GM12878 (cell line): ENCODE results near the gene PTCRA. TPM values are rescaled to one million over a fixed set of nuclear protein-coding genes. Genes with fewer than 3 reads are reported as not detected.

ENCODE experiments used
- ATAC-seq: fragments of 200-7000 bp; cut with Tn5 transposase; 3 replicates; pipeline ENCODE4 v1.9.1; 2020; ENCODE audit warnings: mild to moderate bottlenecking, moderate library complexity
- BruUV-seq: library from RNA; stranded (reverse); fragments of 400-500 nt; replicated peaks from 2 replicates; lab custom pipeline; 2021; lab: Mats Ljungman, UMichigan
- CTCF ChIA-PET: fragments of 300-600 bp; sonication (Branson Sonifier 250); formaldehyde crosslinking; extraction: SDS; loops from one replicate; lab custom pipeline; 2021; ENCODE audit warnings: inconsistent platforms; lab: Yijun Ruan, JAX
- POLR2A ChIA-PET: fragments of 350-600 bp; formaldehyde crosslinking; extraction: SDS; loops from one replicate; lab custom pipeline; 2021; ENCODE audit warnings: inconsistent platforms; lab: Charles Lee
- RAD21 ChIA-PET: fragments of 300-600 bp; sonication (Branson Sonifier 250); formaldehyde crosslinking; loops from one replicate; lab custom pipeline; 2023; ENCODE audit warnings: antibody characterized with exemption; ENCODE audit not compliant: unreplicated experiment; lab: Charles Lee
- SMC1A ChIA-PET: fragments of 300-600 bp; sonication (Branson Sonifier 250); formaldehyde crosslinking; loops from one replicate; lab custom pipeline; 2023; ENCODE audit not compliant: unreplicated experiment, uncharacterized antibody; lab: Charles Lee
- DNase-seq: peaks from one replicate; pipeline ENCODE4 v3.0.0-alpha.2; 2011; ENCODE audit warnings: low read depth, low spot score
- FAIRE-seq: peaks from 3 replicates; lab custom pipeline; 2011; peaks lifted over from hg19 to GRCh38; lab: Jason Lieb, UNC
- H2AFZ ChIP-seq: 2 replicates; pipeline ENCODE4 v1.6.0; 2011; ENCODE audit warnings: low read depth, low read length, control low read depth; ENCODE audit not compliant: control insufficient read depth
- H3K27ac ChIP-seq: 2 replicates; pipeline ENCODE4 v1.5.1; 2011; ENCODE audit warnings: control low read depth; ENCODE audit not compliant: control insufficient read depth, insufficient read depth
- H3K27me3 ChIP-seq, 2 experiments: replicated peaks in 1 of 2; 2 replicates each; pipeline versions ENCODE4 v1.6.0 to v1.6.1; 2011; ENCODE audit warnings: low read length in 1 of 2; ENCODE audit not compliant: control insufficient read depth in 2 of 2, insufficient read depth in 2 of 2
- H3K36me3 ChIP-seq, 2 experiments: 2 replicates each; pipeline ENCODE4 v1.5.1; 2011; ENCODE audit warnings: low read length in 1 of 2; ENCODE audit not compliant: control insufficient read depth in 2 of 2, insufficient read depth in 2 of 2
- H3K4me1 ChIP-seq: 2 replicates; pipeline ENCODE4 v1.6.1; 2011; ENCODE audit warnings: mild to moderate bottlenecking, low read length, moderate library complexity, mixed read lengths; ENCODE audit not compliant: control insufficient read depth, insufficient read depth
- H3K4me2 ChIP-seq: 2 replicates; pipeline ENCODE4 v1.6.0; 2011; ENCODE audit warnings: control low read depth; ENCODE audit not compliant: control insufficient read depth, insufficient read depth
- H3K4me3 ChIP-seq: fragments of 200-600 bp; sonication (generic); 2 replicates; pipeline ENCODE4 v1.5.1; 2016
- H3K79me2 ChIP-seq: 2 replicates; pipeline ENCODE4 v1.6.0; 2011; ENCODE audit warnings: low read length; ENCODE audit not compliant: control insufficient read depth, insufficient read depth
- H3K9ac ChIP-seq: 2 replicates; pipeline ENCODE4 v1.8.0; 2011; ENCODE audit warnings: low read length, control low read depth, mixed read lengths; ENCODE audit not compliant: control insufficient read depth, insufficient read depth
- H3K9me3 ChIP-seq: replicated peaks from 3 replicates; pipeline ENCODE4 v1.5.1; 2011; ENCODE audit warnings: mild to moderate bottlenecking, low read length; ENCODE audit not compliant: control insufficient read depth, insufficient read depth
- H4K20me1 ChIP-seq: 2 replicates; pipeline ENCODE4 v1.6.0; 2011; ENCODE audit not compliant: control insufficient read depth, insufficient read depth
- JUNB ChIP-seq: IDR thresholded peaks from 2 replicates; pipeline ENCODE4 v1.6.1; 2016; ENCODE audit warnings: antibody characterized with exemption, mild to moderate bottlenecking
- PAX5 ChIP-seq: IDR thresholded peaks from 2 replicates; pipeline ENCODE4 v1.6.1; 2011; ENCODE audit warnings: low read depth, low read length, borderline replicate concordance
- WGBS: methylation state at CpG from one replicate; pipeline ENCODE4 v1.1.6; 2016; ENCODE audit warnings: low lambda C conversion rate; ENCODE audit not compliant: insufficient replicate concordance, insufficient coverage; ENCODE audit errors: missing lambda C conversion rate; 5-methylcytosine and 5-hydroxymethylcytosine counted together
- in situ Hi-C: fragments of 300-500 bp; cut with MboI; formaldehyde crosslinking; loops from 9 replicates; pipeline ENCODE4 v1.14.3; 2018; ENCODE audit warnings: mixed read lengths
- intact Hi-C: fragments of 100-400 bp; cut with micrococcal nuclease; formaldehyde crosslinking; loops from one replicate; pipeline ENCODE4 v1.14.2; 2022; ENCODE audit not compliant: unreplicated experiment
- polyA plus RNA-seq, 11 experiments: library from polyadenylated mRNA; depleted of rRNA in 4 of 11; unstranded in 6 of 11; stranded (reverse) in 5 of 11; fragments of >200 nt; fragmentation: Nextera tagmentation in 4 of 11; fragmentation: Illumina TruSeq in 1 of 11; extraction: Ambion mirVana in 4 of 11; extraction: Trizol in 1 of 11; gene quantifications; 1 replicate in 1 of 11; 2 replicates in 10 of 11; pipeline versions ENCODE4 v1.2.1 to v1.2.3, GENCODE V29; 2011 to 2016; ENCODE audit warnings: inconsistent platforms in 2 of 11, missing spikeins in 2 of 11, low read depth in 1 of 11
- total RNA-seq, 4 experiments: library from RNA; depleted of rRNA in 3 of 4; stranded (reverse); fragments of >200 nt in 3 of 4; fragmentation: Illumina TruSeq in 1 of 4; extraction: Trizol in 1 of 4; gene quantifications; 2 replicates each; pipeline versions ENCODE4 v1.2.1 to v1.2.3, GENCODE V29; 2013 to 2021
- TF ChIP-seq, protein P1 (sequence below): fragments of 450-650 bp; IDR thresholded peaks from 2 replicates; pipeline ENCODE4 v1.6.1; 2017; ENCODE audit warnings: mild to moderate bottlenecking, moderate library complexity
- TF ChIP-seq, protein P2 (sequence below): IDR thresholded peaks from 2 replicates; pipeline ENCODE4 v1.6.1; 2011; ENCODE audit warnings: borderline replicate concordance, low read depth, mild to moderate bottlenecking, moderate library complexity, mixed read lengths, low read length; ENCODE audit not compliant: insufficient read depth; ENCODE audit errors: extremely low read length

PTCRA gene
- total and polyA plus RNA-seq, 10 of the 15 experiments (the other 5 are each of a cell fraction or from before 2014, with no cell fraction given): 0.10 to 1.1 (median 0.19) TPM; not detected in 4

DNA sequence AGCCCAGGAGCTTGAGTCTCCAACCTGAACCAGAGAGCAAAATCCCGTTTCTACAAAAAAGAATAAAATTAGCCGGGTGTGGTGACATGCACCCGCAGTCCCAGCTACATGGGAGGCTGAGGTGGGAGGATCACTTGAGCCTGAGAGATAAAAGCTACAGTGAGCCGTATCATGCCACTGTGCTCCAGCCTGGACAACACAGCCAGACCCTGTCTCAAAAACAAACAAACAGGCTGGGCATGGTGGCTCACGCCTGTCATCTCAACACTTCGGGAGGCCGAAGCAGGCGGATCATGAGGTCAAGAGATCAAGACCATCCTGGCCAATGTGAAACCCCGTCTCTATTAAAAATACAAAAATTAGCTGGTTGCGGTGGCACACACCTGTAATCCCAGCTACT lies 11.4 kb upstream of the PTCRA start (continued):
- TF ChIP-seq PAX5: no peak
- TF ChIP-seq, all 136 proteins: peak for 0

DNA sequence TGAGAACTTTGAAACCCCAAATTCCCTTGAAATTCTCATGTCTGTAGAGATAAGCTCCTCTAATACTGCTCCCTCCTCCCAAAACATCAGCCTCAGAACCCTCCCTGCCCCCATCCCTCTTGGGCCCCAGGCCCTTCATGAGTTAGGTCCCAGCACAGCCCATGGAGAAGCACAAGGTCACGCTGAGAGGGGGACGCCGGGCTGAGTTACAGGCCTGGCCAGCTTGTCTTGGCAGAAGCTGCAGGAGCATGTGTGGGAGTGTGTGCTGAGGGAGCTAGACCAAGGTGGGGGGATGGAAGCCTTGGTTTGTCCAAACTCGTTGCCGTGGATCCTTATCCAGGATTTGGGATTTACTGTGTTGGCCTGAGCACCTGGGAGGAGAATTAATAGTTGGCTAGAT lies 8.5 kb upstream of the PTCRA start:
- H2AFZ ChIP-seq: no peak overlapping the region
- H3K4me3 ChIP-seq: no peak overlapping the region
- TF ChIP-seq JUNB: no peak
- TF ChIP-seq, protein P1, sequence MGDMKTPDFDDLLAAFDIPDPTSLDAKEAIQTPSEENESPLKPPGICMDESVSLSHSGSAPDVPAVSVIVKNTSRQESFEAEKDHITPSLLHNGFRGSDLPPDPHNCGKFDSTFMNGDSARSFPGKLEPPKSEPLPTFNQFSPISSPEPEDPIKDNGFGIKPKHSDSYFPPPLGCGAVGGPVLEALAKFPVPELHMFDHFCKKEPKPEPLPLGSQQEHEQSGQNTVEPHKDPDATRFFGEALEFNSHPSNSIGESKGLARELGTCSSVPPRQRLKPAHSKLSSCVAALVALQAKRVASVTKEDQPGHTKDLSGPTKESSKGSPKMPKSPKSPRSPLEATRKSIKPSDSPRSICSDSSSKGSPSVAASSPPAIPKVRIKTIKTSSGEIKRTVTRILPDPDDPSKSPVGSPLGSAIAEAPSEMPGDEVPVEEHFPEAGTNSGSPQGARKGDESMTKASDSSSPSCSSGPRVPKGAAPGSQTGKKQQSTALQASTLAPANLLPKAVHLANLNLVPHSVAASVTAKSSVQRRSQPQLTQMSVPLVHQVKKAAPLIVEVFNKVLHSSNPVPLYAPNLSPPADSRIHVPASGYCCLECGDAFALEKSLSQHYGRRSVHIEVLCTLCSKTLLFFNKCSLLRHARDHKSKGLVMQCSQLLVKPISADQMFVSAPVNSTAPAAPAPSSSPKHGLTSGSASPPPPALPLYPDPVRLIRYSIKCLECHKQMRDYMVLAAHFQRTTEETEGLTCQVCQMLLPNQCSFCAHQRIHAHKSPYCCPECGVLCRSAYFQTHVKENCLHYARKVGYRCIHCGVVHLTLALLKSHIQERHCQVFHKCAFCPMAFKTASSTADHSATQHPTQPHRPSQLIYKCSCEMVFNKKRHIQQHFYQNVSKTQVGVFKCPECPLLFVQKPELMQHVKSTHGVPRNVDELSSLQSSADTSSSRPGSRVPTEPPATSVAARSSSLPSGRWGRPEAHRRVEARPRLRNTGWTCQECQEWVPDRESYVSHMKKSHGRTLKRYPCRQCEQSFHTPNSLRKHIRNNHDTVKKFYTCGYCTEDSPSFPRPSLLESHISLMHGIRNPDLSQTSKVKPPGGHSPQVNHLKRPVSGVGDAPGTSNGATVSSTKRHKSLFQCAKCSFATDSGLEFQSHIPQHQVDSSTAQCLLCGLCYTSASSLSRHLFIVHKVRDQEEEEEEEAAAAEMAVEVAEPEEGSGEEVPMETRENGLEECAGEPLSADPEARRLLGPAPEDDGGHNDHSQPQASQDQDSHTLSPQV: no peak
- TF ChIP-seq, protein P2, sequence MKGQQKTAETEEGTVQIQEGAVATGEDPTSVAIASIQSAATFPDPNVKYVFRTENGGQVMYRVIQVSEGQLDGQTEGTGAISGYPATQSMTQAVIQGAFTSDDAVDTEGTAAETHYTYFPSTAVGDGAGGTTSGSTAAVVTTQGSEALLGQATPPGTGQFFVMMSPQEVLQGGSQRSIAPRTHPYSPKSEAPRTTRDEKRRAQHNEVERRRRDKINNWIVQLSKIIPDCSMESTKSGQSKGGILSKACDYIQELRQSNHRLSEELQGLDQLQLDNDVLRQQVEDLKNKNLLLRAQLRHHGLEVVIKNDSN: no peak
- SMC1A ChIA-PET: interaction anchor here (1.5 to 1.6 kb wide), 2 partner anchors 22 to 236 kb away, joined by 3 to 5 read pairs; partner anchors contain the start of gene CNPY3
- H4K20me1 ChIP-seq: no peaks in the 10 kb centered on the region
- POLR2A ChIA-PET: no interaction called here
- H3K4me1 ChIP-seq: no peaks in the 10 kb centered on the region
- no peak overlapping the region for H3K27ac ChIP-seq
- H3K4me2 ChIP-seq: no peak overlapping the region
- FAIRE-seq (no peak), DNase-seq (no peak), ATAC-seq (no peak)
- H3K36me3 ChIP-seq: no peaks in the 10 kb centered on the region
- intact Hi-C loops (no loop called here), in situ Hi-C loops (loop anchor here (5.0 kb wide), 1 partner anchor 235 kb away; no protein-coding TSS in a partner anchor)
- RAD21 ChIA-PET: no interaction called here
- H3K9me3 ChIP-seq: no peaks in the 10 kb centered on the region
- WGBS: 67% methylated on average over 5 of the region's 5 CpGs
- no peaks in the 10 kb centered on the region for H3K27me3 ChIP-seq
- CTCF ChIA-PET: interaction anchor here (0.5 to 1.2 kb wide), 3 partner anchors 66 to 436 kb away, joined by 3 to 4 read pairs (median 4); no protein-coding TSS in a partner anchor
- H3K9ac ChIP-seq: no peak overlapping the region
- BruUV-seq: no TSS peak
- no peaks in the 10 kb centered on the region for H3K79me2 ChIP-seq
